NOMO-1 treated with DMSO at 0.1 percent for 48 hours (cell line): ENCODE measurements around the gene SAMM50.
A peak's percentile ranks its signal among the peaks of the same experiment; 100 is the strongest.

Source experiments
- DNase-seq: peaks from one replicate; lab custom pipeline; 2025; ENCODE audit not compliant: unreplicated experiment; lab: John Stamatoyannopoulos, UW

SAMM50 gene

GRCh38 chr22:43955040-43955882, at the start of gene SAMM50:
Gene SAMM50, plus strand, starts transcription at chr22:43955442. Its CDS starts 136 bp downstream, at chr22:43955578.
- peak; percentile 91 for DNase-seq

GRCh38 chr22:43905681-43906080, 49.6 kb upstream of the SAMM50 start:
- no peak for DNase-seq

- no peak for DNase-seq
Measured at GRCh38 chr22:43909708-43910107, 45.5 kb upstream of the SAMM50 start.

- no peak for DNase-seq
Measured at GRCh38 chr22:43910178-43910695, 45.0 kb upstream of the SAMM50 start.

- DNase-seq, result no peak
Measured at GRCh38 chr22:43911351-43911750, 43.9 kb upstream of the SAMM50 start.

GRCh38 chr22:43917521-43917920, 37.7 kb upstream of the SAMM50 start:
- no peak for DNase-seq

- no peak for DNase-seq
Measured at GRCh38 chr22:43919106-43919973, 35.9 kb upstream of the SAMM50 start.

- no peak for DNase-seq
Measured at GRCh38 chr22:43921370-43921769, 33.9 kb upstream of the SAMM50 start.

GRCh38 chr22:43922123-43922522, 33.1 kb upstream of the SAMM50 start:
- no peak for DNase-seq

GRCh38 chr22:43923191-43923590, 32.1 kb upstream of the SAMM50 start:
- DNase-seq, result peak; percentile 52

- DNase-seq, result peak; percentile 58
Measured at GRCh38 chr22:43923631-43924464, 31.4 kb upstream of the SAMM50 start, which contains the start of gene PNPLA3. Gene PNPLA3, plus strand, starts transcription at chr22:43923805. Its CDS starts 107 bp downstream, at chr22:43923912.

GRCh38 chr22:43924877-43925276, 30.4 kb upstream of the SAMM50 start:
- DNase-seq, result no peak

- DNase-seq, result no peak
Measured at GRCh38 chr22:43925433-43926348, 29.6 kb upstream of the SAMM50 start.

- no peak for DNase-seq
Measured at GRCh38 chr22:43926349-43926710, 28.9 kb upstream of the SAMM50 start.

- peak; percentile 81 for DNase-seq
Measured at GRCh38 chr22:43928468-43928867, 26.8 kb upstream of the SAMM50 start.

GRCh38 chr22:43928908-43929307, 26.3 kb upstream of the SAMM50 start:
- DNase-seq, result no peak

GRCh38 chr22:43931771-43932170, 23.5 kb upstream of the SAMM50 start:
- no peak for DNase-seq

GRCh38 chr22:43941449-43941848, 13.8 kb upstream of the SAMM50 start:
- no peak for DNase-seq

- no peak for DNase-seq
Measured at GRCh38 chr22:43944670-43945430, 10.4 kb upstream of the SAMM50 start.
